ENCODE results near the gene RNF144A. TPM values are rescaled to one million over a fixed set of nuclear protein-coding genes. Genes with fewer than 3 reads are reported as not detected.

The RNF144A gene
- total RNA-seq, 1 donor from 2014 or later: 16.9 TPM

DNA sequence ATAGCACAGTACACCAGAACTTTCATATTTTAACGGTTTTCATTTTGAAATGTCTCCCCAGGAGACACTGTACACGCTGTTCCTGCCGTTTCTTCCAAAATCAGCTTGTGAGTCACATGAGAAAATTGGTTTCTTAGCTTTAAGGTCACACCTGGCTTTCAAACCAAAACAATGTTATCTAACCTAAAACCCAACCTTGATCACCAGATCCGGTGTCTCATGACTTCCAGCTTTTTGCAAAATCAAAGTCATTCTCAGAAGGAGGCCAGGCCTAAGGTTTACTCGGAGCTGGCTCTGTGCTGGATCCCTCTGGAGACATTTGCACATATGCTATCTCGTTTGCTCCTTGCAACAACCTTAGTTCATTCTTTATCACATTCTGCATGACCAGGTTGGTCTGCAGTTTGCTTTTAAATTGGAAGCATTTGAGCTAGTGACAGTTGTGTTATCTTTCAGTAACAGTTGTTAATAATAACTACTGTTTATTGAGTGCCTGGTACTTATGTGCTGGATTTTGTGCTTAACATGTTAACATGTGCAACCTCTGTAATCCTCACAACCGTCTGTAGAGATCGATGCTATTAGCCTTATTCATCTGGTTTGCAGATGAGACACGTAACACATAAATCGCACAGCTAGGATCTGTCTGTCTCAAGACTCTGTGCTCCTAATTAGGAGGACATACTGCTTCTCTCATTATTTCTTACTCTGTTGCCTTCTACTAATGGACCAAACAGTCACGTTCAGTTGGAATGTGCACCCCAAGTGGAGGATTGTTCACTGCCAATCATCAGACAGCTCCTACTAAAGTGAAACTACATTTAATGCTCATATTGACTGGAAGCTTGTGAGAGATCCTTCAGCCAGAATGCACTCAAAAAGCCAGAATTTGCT lies 105.5 kb downstream of the RNF144A start:
- no peak for DNase-seq (ENCODE audit: missing footprints)
- no peak for ATAC-seq
- intact Hi-C loops (cut with DNase I): loop anchor here (2.0 kb wide), 1 partner anchor 14 kb away; no protein-coding TSS in a partner anchor

DNA sequence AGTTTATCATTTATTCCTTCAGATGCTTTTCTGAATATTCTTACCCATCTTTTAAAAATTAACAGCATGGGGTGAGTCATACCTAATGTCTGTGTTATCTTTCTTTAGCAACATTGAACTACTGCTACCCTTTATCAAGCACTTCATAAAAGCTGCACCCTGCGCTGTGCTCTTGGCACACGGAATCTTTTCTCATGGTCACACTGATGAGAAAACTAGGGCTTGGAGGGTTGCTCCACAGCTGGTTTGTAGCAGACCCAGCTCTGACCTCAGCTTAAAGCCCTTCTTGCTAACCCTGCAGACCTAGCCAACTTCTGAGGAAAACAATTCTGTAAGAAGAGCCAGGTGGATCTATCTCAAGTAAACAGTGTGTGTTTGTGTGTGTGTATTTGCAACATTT lies 106.3 kb downstream of the RNF144A start:
- intact Hi-C loops (cut with DNase I): loop anchor here (2.0 kb wide), 1 partner anchor 15 kb away; no protein-coding TSS in a partner anchor
- ATAC-seq (peak; percentile 81), DNase-seq (ENCODE audit: missing footprints) (no peak)

- ATAC-seq: no peak
- DNase-seq (ENCODE audit: missing footprints): no peak
- intact Hi-C loops (cut with DNase I): no loop called here
These were observed 107.0 kb downstream of the RNF144A start for GRCh38 chr2:7024261-7024660.

DNA sequence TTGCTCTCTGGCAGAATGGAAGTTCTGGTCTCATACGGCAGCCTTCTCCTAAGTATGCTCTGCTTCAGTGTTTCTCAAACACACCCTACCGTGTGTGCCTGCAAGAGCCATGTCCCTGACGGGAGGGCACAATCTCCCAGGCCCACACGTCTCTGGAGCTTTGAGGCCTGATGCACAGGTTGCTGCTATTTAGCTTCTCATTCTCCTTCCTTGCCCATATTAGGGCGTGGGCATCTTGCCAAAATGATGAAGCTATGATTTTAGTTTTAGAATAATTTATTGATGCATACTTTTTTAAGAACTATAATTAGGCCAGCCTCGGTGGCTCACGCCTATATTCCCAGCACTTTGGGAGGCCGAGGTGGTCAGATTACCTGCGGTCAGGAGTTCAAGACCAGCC lies 107.9 kb downstream of the RNF144A start:
- ATAC-seq (no peak), DNase-seq (ENCODE audit: missing footprints) (no peak)
- intact Hi-C loops (cut with DNase I): loop anchor here (5.0 kb wide), 1 partner anchor 108 kb away; the partner anchor contains the start of gene RNF144A

GRCh38 chr2:7026742-7027141 lies 109.5 kb downstream of the RNF144A start:
- ATAC-seq (no peak), DNase-seq (ENCODE audit: missing footprints) (no peak)
- intact Hi-C loops (cut with DNase I): loop anchor here (5.0 kb wide), 1 partner anchor 109 kb away; the partner anchor contains the start of gene RNF144A

- ATAC-seq (no peak), DNase-seq (ENCODE audit: missing footprints) (no peak)
- intact Hi-C loops (cut with DNase I): loop anchor here (5.0 kb wide), 1 partner anchor 110 kb away; the partner anchor contains the start of gene RNF144A
These were observed 110.2 kb downstream of the RNF144A start for GRCh38 chr2:7027411-7027810.

GRCh38 chr2:7027956-7028655 lies 110.9 kb downstream of the RNF144A start:
- no peak for ATAC-seq
- intact Hi-C loops (cut with DNase I): loop anchor here (5.0 kb wide), 1 partner anchor 111 kb away; the partner anchor contains the start of gene RNF144A
- no peak for DNase-seq (ENCODE audit: missing footprints)

DNA sequence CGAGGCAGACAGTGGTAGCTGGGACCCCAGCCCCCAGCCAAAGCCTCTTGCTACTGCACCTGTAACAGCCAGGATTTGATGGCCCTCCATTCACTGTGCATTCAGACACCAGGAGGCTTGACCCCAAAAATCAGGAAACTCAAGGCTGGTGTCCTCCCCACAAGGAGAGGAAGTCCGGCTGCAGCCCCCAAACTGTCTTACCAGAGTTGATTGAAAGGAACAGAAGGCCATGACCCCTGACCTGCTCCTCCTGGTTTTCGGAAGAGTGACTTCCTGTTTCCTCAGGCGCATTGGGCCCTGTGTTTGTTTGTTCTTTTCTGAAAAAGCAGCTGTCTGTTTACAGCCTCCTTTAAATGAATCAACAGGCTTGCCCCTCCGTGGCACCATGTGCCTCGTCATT lies 111.6 kb downstream of the RNF144A start:
- DNase-seq (ENCODE audit: missing footprints) (no peak), ATAC-seq (no peak)
- intact Hi-C loops (cut with DNase I): loop anchor here (5.0 kb wide), 1 partner anchor 112 kb away; the partner anchor contains the start of gene RNF144A

DNA sequence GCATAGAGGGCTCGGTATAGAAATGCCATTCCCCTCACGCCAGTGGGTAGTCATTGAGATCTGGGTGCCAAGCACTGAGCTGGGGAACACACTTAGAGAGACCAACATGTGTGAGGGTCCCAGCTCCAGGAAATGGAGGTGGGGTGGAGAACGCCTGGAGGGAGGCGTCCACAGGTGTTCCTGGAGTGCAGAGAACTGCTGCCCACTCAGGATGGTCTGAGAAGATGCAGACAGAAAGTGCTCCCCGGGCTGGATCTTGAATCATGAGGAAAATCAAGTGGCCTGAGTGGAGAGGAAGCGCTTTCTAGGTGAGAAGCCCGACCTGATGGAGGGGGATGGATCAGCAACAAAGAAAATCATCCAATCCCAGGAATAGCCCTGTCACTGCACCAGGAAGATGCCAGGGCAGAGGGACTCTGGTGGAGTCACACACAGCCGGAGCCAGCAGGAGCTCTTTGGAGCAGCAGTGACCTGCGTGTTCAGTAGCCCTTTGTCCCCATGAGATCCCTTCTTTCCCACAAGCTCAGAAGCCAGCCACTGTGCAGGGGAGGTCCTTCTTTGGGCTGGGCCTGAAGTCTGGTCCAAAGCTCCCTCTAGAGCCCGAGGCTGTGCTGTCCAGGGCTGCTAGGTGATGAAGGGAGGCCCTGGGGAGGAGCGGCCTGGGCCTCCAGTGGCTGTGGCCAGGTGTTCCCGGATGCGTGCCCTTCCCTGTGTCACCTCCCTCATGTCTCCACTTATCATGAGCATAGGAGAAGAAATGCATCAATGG lies 112.3 kb downstream of the RNF144A start:
- intact Hi-C loops (cut with DNase I): loop anchor here (5.0 kb wide), 1 partner anchor 112 kb away; the partner anchor contains the start of gene RNF144A
- DNase-seq (ENCODE audit: missing footprints) (no peak), ATAC-seq (no peak)

GRCh38 chr2:7030810-7031209 lies 113.6 kb downstream of the RNF144A start:
- DNase-seq (ENCODE audit: missing footprints): no peak
- no peak for ATAC-seq
- intact Hi-C loops (cut with DNase I): no loop called here

DNA sequence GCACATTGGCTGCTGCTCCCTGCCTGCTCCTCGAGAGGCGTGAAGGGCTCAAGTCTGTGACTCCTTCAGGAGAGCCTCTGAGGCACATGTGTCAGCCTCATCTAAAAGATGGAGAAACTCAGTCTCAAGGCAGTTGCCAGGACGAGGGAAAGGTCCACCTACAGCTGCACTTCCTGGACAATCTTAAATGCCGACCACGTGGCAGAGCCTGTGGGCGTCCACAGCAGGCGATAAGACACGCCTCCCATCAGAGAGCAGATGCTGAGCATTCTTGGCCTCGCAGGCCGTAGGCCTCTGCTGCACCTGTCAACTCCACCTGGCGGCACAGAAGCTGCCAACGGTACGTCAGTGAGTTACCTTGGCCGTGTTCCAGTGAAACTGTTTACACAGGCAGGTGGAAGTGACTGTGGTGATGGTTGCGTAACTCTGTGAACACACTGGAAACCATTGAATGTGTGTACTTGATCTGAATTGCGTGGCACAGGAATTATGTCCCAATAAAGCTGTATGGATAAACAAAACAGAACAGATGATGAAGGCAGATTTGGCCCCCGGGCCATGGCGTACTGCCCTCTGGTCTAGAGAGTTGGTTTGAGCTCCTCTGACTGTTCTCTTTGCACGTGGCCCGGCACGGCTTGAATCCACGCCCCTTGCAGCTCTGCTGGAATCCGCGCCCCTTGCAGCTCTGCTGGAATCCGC lies 114.5 kb downstream of the RNF144A start:
- intact Hi-C loops (cut with DNase I): no loop called here
- DNase-seq (ENCODE audit: missing footprints): no peak
- no peak for ATAC-seq

GRCh38 chr2:7032371-7032770 lies 115.2 kb downstream of the RNF144A start:
- intact Hi-C loops (cut with DNase I): no loop called here
- DNase-seq (ENCODE audit: missing footprints): no peak
- ATAC-seq: no peak

DNA sequence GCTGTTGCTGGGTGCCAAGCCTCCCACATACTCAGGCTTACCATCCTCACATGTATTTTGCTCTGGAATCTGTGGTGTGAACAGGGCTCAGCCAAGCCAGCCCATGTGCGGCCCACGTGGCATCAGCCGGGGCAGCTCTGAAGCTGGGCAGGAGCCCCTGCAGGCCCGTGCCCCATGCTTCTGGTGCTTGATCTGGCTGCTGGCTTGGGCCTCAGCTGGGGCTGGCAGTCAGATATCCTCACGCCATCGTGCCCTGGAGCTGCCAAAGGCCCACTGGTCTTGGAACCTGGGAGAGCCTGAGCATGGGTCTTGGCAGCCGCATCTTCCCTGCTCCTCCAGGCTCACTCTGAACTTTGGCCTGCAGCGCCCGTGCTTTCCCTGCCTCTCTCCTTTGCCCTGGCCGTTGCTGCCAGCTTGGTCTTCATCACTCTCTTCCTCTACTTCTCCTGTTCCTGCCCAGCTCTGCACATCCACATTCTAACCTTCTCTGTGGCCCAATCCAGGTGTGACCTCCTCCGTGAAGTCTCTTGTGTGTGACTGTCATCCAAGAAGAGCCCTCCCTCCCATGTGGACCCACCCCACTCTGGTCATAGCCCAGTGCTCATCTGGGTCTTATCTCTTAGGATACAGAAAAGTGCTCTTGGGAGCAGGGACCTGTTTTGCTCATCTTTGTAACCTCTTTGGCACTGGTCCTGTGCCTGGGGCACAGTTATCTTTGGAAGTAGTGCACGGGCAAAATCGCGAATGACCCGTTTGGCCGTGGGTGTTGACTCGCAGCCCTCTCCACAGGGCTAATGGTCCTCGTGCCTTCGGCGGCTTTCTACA lies 116.1 kb downstream of the RNF144A start:
- intact Hi-C loops (cut with DNase I): no loop called here
- no peak for ATAC-seq
- no peak for DNase-seq (ENCODE audit: missing footprints)

GRCh38 chr2:7034303-7034702 lies 117.1 kb downstream of the RNF144A start:
- peak; percentile 51 for ATAC-seq
- no peak for DNase-seq (ENCODE audit: missing footprints)
- intact Hi-C loops (cut with DNase I): no loop called here

DNA sequence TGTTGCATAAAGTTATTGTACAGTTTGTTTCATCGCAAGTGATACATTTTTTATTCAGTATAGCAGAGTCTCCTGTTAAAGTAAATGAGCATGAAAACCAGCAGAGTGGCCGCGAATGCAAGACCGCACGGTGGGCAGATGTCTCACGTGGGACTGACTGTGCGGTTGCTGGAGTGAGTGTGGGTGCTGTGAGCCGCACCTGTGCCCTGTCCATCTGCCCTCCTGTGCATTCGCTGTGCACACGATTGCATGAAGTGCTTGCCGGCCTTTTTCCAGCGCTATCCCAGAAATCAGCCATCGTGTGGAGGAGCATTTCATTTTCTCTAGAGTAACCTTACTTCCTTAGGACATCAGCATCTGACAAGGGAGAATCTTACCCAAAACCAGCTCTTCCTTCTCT lies 118.7 kb downstream of the RNF144A start:
- no peak for DNase-seq (ENCODE audit: missing footprints)
- ATAC-seq: no peak
- intact Hi-C loops (cut with DNase I): no loop called here

DNA sequence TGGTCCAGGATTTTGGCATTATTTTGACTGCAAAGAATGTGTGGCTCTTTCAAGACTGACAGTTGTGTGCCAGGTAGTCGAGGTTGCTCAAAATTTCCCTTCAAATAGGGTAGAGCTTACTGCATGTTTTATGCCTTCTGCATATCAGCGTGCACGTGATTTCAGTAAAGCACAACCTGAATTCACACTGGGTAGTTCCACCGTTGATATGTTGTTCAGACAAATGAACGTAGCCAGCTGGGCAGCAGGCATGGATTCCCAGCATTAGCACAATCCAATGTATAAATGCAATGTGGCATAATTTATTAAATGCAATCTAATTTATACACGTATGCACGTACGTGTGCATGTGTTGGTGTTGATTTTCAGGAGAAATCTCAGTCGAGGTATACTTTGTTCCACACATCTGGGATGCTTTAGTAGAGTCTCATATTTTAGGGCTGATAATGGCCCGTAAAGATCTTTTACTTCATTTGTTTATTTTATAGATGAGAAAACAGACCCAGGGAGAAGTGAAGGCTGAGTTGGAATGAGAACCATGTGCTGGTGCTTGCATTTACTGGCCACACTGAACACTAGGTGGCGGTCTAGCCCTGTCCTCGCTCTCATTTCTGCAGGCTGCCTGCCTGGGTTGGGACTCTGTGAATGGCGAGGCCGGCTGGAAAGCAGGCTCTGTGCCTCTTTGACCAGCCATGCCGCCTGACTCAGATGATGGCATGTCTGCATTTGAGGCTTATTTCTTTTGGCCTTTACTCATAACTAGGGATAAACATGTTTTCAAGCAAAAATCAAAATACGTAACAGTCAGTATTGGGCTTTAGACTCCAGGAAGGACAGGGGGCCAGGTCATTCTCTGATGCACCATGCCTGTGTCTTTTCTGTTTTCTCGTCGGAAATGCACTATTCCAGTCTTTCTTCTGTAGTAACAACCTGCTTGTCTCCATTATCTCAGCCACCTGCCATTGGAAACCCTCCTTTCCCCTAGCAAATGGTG lies 120.4 kb downstream of the RNF144A start:
- ATAC-seq (peak; percentile 53), DNase-seq (ENCODE audit: missing footprints) (peak; percentile 82)
- intact Hi-C loops (cut with DNase I): no loop called here

Measured in Right ventricle myocardium inferior (tissue), 1 donor.